Nephron progenitor cell (in vitro differentiated cells): ENCODE measurements around the gene CYS1.
A peak's percentile ranks its signal among the peaks of the same experiment; 100 is the strongest.

Experiments
- DNase-seq: peaks from one replicate; pipeline ENCODE4 v3.0.0; 2021
- H3K27ac Mint-ChIP-seq: 2 replicates; pipeline ENCODE4 v1.8.0; 2021; ENCODE audit warnings: mild to moderate bottlenecking, moderate library complexity, mixed read lengths
- H3K27me3 Mint-ChIP-seq: 2 replicates; pipeline ENCODE4 v1.8.0; 2021; ENCODE audit warnings: mild to moderate bottlenecking, low read depth, mixed read lengths; ENCODE audit not compliant: poor library complexity
- H3K36me3 Mint-ChIP-seq: 2 replicates; pipeline ENCODE4 v1.8.0; 2021; ENCODE audit warnings: low read depth, mixed read lengths
- H3K4me1 Mint-ChIP-seq: 2 replicates; pipeline ENCODE4 v1.8.0; 2021; ENCODE audit warnings: mixed read lengths
- H3K4me3 Mint-ChIP-seq: 2 replicates; pipeline ENCODE4 v1.8.0; 2021; ENCODE audit warnings: mild to moderate bottlenecking, moderate library complexity, mixed read lengths
- H3K9me3 Mint-ChIP-seq: 2 replicates; pipeline ENCODE4 v1.8.0; 2021; ENCODE audit warnings: mild to moderate bottlenecking, moderate library complexity, mixed read lengths
- CTCF ChIP-seq: fragments of 200-600 bp; sonication (generic); IDR thresholded peaks from 2 replicates; pipeline ENCODE4 v1.5.0; 2021; ENCODE audit warnings: antibody characterized with exemption

CYS1 gene

GRCh38 chr2:10084223-10084865, 4.1 kb upstream of the CYS1 start:
- no peak overlapping the region for H3K4me3 Mint-ChIP-seq

GRCh38 chr2:10083692-10084211, 3.5 kb upstream of the CYS1 start:
- Mint-ChIP-seq H3K9me3 (no peaks in the 10 kb centered on the region), H3K27me3 (peaks cover 66% of the 10 kb centered on the region), H3K36me3 (no peaks in the 10 kb centered on the region), H3K4me1 (peaks cover 37% of the 10 kb centered on the region), H3K27ac (no peak overlapping the region), H3K4me3 (no peak overlapping the region)
- TF ChIP-seq CTCF, result no peak
- no peak for DNase-seq

More at GRCh38 chr2:10084223-10084865, 4.1 kb upstream of the CYS1 start:
- Mint-ChIP-seq H3K4me1 (peaks cover 31% of the 10 kb centered on the region), H3K9me3 (no peaks in the 10 kb centered on the region), H3K27me3 (peaks cover 60% of the 10 kb centered on the region), H3K27ac (no peak overlapping the region), H3K36me3 (no peaks in the 10 kb centered on the region)
- TF ChIP-seq CTCF, result no peak
- no peak for DNase-seq

GRCh38 chr2:10083046-10083445, 2.8 kb upstream of the CYS1 start:
- peaks cover 68% of the 10 kb centered on the region for H3K27me3 Mint-ChIP-seq
- no peaks in the 10 kb centered on the region for H3K36me3 Mint-ChIP-seq
- no peak overlapping the region for H3K4me3 Mint-ChIP-seq
- no peaks in the 10 kb centered on the region for H3K9me3 Mint-ChIP-seq
- no peak for DNase-seq
- H3K4me1 Mint-ChIP-seq, result peaks cover 44% of the 10 kb centered on the region
- TF ChIP-seq CTCF, result no peak
- H3K27ac Mint-ChIP-seq, result no peak overlapping the region

- Mint-ChIP-seq H3K27ac (no peak overlapping the region), H3K9me3 (no peaks in the 10 kb centered on the region), H3K36me3 (no peaks in the 10 kb centered on the region), H3K4me1 (peaks cover 55% of the 10 kb centered on the region), H3K4me3 (peak overlapping the region; percentile 74), H3K27me3 (peaks cover 83% of the 10 kb centered on the region)
- DNase-seq, result peak; percentile 51
- no peak for TF ChIP-seq CTCF
Observed at GRCh38 chr2:10080536-10081304, 509 bp upstream of the CYS1 start.

- Mint-ChIP-seq H3K36me3 (no peaks in the 10 kb centered on the region), H3K27ac (no peak overlapping the region), H3K27me3 (peaks cover 92% of the 10 kb centered on the region), H3K4me1 (peaks cover 63% of the 10 kb centered on the region), H3K9me3 (no peaks in the 10 kb centered on the region), H3K4me3 (peak overlapping the region; percentile 81)
- peak; percentile 60 for DNase-seq
- no peak for TF ChIP-seq CTCF
Observed at GRCh38 chr2:10079266-10079869, 843 bp downstream of the CYS1 start.
